D721Med (cell line): ENCODE results near the gene CFAP74.

Experiments used
- DNase-seq: peaks from one replicate; pipeline ENCODE4 v3.0.0; 2011; ENCODE audit warnings: low spot score; ENCODE audit not compliant: insufficient read length
- FAIRE-seq: peaks from 2 replicates; lab custom pipeline; 2011; peaks lifted over from hg19 to GRCh38; lab: Jason Lieb, UNC
- TF ChIP-seq, protein P1 (sequence below): IDR thresholded peaks from 2 replicates; pipeline ENCODE4 v1.5.1; 2012; ENCODE audit warnings: mild to moderate bottlenecking, control low read depth; ENCODE audit not compliant: insufficient read depth; ENCODE audit errors: missing control alignments

Gene CFAP74

GRCh38 chr1:1943834-1944570 lies 59.6 kb downstream of the CFAP74 start:
- FAIRE-seq (no peak), DNase-seq (peak; percentile 39)
- TF ChIP-seq, protein P1, sequence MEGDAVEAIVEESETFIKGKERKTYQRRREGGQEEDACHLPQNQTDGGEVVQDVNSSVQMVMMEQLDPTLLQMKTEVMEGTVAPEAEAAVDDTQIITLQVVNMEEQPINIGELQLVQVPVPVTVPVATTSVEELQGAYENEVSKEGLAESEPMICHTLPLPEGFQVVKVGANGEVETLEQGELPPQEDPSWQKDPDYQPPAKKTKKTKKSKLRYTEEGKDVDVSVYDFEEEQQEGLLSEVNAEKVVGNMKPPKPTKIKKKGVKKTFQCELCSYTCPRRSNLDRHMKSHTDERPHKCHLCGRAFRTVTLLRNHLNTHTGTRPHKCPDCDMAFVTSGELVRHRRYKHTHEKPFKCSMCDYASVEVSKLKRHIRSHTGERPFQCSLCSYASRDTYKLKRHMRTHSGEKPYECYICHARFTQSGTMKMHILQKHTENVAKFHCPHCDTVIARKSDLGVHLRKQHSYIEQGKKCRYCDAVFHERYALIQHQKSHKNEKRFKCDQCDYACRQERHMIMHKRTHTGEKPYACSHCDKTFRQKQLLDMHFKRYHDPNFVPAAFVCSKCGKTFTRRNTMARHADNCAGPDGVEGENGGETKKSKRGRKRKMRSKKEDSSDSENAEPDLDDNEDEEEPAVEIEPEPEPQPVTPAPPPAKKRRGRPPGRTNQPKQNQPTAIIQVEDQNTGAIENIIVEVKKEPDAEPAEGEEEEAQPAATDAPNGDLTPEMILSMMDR = peak; percentile 64

DNA sequence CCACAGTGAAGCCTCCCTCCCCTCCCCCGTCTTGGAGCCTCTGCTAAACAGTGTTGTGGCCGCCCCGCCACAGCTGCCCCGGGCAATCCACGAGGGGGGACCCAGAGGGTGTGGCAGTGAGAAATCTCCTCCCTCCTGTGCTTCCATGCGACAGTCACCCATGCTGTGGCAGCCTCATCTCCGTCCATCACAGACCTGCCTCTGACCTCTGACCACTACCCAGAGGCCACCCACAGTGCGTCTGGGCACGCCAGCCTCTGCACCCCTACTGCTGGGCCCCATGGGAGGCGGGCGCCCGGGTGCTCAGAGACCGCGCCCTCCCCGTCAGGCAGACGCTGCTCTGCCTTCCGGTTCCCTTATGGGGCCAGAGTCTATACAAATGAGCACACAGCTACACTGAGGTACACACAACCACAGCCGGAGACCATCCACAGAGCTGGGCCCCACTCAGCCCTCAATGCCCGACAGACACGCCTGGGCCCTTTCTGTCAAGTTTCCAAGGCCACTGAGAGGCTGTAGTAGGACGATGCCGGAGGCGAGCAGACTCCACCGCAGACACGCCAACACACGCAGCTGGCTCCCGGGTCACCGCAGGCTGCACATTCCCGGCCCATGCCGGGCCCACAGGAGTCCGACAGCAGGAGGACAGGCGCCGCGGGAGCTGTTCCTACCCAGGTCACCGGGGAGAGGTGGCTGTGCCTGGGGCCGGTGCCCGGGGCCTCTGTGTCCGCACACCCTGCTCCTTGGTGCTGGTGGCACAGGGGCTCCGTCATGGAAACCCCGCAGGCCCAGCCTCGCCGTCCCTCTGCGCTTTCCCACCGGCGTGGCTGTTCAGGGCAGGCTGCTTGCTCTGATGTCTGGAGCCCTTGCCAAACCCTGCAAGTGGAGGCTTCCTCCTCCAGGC lies 60.6 kb downstream of the CFAP74 start:
- no peak for FAIRE-seq
- TF ChIP-seq, protein P1 = no peak
- no peak for DNase-seq

GRCh38 chr1:1941868-1942752 lies 61.5 kb downstream of the CFAP74 start:
- DNase-seq (no peak), FAIRE-seq (no peak)
- TF ChIP-seq, protein P1 = no peak

DNA sequence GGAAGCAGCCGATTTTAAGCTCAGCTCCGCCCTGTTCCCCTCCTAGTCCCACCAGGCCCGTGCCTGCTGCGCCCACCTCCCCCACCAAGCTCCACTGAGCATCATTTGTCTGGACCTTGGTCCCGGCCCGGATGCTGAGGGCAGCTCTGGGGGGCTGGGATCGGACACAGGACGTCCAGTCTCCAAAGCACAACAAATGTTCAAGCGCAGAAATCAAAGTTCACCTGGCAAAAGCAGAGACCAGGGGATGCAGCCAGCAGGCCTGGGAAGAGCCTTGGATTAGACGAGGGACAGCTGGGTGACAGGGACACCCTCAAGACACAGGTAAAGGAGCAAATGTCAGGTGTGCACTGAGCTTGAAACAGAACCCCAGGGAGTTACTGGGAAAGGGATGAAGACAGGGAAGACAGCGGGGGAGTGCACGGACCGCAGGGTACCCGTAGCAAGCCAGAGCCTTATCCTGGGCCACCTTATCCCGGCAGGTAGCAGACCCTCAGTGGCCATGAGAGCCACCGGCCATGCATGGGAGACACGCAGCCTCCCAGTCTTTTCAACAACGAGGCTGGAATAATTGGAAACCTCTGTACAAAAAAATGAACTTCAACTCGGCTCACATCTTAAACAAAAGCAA lies 62.3 kb downstream of the CFAP74 start:
- DNase-seq (no peak), FAIRE-seq (no peak)
- TF ChIP-seq, protein P1 = no peak

DNA sequence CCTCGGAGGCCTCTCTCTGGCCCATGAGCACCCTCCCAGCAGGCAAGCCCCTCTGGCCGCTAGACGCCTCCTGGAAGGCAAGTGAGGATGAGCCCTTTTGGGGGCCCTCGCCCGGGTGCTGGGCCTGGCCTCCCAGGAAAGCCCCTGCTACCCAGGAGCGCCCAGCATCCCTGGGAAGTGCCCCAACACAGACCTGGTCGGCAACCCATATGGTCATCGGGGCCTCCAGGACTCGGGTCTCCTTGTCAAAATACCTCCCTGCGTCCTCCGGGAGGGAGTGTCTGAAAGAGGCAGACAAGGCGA lies 63.5 kb downstream of the CFAP74 start:
- DNase-seq (no peak), FAIRE-seq (no peak)
- TF ChIP-seq, protein P1 = no peak

GRCh38 chr1:1939296-1940122 lies 64.1 kb downstream of the CFAP74 start:
- no peak for DNase-seq
- TF ChIP-seq, protein P1 = no peak
- FAIRE-seq = no peak
